Peyer's patch (tissue), 4 donors: ENCODE data around the gene YBX2. TPM values are rescaled to one million over a fixed set of nuclear protein-coding genes. Genes with fewer than 3 reads are reported as not detected.
A peak's percentile ranks its signal among the peaks of the same experiment; 100 is the strongest.

Experiments used
- DNase-seq, 3 donors: peaks; one replicate each; pipeline ENCODE4 v3.0.0-alpha.2; 2017 to 2019
- H3K27ac ChIP-seq, 4 donors: fragments of 200-600 bp; sonication (generic); one replicate each; pipeline ENCODE4 v1.5.1; 2016 to 2019
- H3K27me3 ChIP-seq, 2 donors: fragments of 200-600 bp; sonication (generic); one replicate each; pipeline ENCODE4 v1.5.1; 2019
- H3K36me3 ChIP-seq, 3 donors: fragments of 200-600 bp; sonication (generic); one replicate each; pipeline ENCODE4 v1.5.1; 2016 to 2019
- H3K4me1 ChIP-seq, 4 donors: fragments of 200-600 bp; sonication (generic); one replicate each; pipeline ENCODE4 v1.5.1; 2016 to 2019
- H3K4me3 ChIP-seq, 4 donors: fragments of 200-600 bp; sonication (generic); 1 replicate in 3 of 4; 2 replicates in 1 of 4; pipeline ENCODE4 v1.5.1; 2016 to 2019; ENCODE audit warnings: mild to moderate bottlenecking in 1 of 4
- H3K9me3 ChIP-seq, 4 donors: fragments of 200-600 bp; sonication (generic); one replicate each; pipeline ENCODE4 v1.5.1; 2016 to 2019; ENCODE audit warnings: mild to moderate bottlenecking in 1 of 4
- POLR2A ChIP-seq, 2 donors: fragments of 450-650 bp; IDR thresholded peaks; one replicate each; pipeline ENCODE4 v1.5.1; 2017; ENCODE audit warnings: antibody characterized with exemption in 2 of 2, mild to moderate bottlenecking in 2 of 2, moderate library complexity in 2 of 2
- total RNA-seq, 4 donors: library from RNA; depleted of rRNA; stranded (reverse); fragments of >200 nt; gene quantifications; one replicate each; pipeline ENCODE4 v1.1.0, GENCODE V29; 2016
- TF ChIP-seq, protein P1 (sequence below), 6 experiments: fragments of 450-650 bp in 4 of 6; fragments of 200-600 bp in 2 of 6; sonication (generic) in 1 of 6; IDR thresholded peaks; one replicate each; pipeline ENCODE4 v1.5.1; 2017 to 2019; ENCODE audit warnings: antibody characterized with exemption in 6 of 6, mild to moderate bottlenecking in 3 of 6, moderate library complexity in 1 of 6

The YBX2 gene
- total RNA-seq, 4 donors from 2014 or later = 20.7 to 70.0 (median 24.6) TPM

DNA sequence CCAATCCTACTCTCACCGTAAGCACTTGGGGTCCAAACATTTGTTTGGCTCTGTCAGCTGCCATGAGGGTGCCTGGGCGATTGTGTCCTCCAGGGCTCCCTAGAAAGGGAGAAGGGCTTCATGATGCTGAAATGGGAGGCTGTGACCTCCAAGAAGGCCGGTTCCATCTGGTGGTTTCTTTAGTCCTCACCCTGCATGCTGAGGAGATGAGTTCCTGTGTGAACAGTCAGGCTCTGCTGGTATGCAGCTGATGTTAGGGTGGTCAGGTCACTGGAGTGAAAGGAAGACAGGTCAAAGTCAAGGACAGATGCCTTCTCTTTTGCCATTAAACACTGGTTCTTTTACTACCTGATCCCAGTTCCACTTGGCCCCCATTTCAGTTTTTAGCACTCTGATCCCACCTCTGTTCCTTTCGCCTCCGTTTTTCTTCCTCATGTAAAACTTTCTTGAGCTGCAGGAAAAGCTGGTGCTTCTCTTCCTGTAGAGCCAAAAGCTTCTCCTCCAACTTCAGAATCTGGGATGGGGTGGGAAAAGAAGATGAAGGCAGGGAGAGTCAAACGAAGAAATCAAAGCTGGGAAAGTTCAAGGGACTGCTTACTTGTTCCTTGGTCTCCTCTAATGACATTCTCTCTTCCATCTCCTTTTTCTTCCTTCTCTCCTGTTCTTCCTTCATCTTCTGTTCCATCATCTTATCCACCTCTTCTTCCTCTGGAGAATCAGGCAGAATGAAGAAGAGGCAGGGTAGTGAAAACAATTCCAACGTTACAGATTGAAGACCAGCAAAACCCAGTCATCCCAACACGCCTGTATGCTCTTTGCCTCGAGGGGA lies 19.7 kb upstream of the YBX2 start:
- peaks cover 4 to 39% (median 17%) of the 10 kb centered on the region in 4 donors for H3K4me1 ChIP-seq
- no peaks in the 10 kb centered on the region for H3K27me3 ChIP-seq
- no peaks in the 10 kb centered on the region for H3K9me3 ChIP-seq
- H3K4me3 ChIP-seq = peak overlapping the region; percentile 82 to 97 (median 90)
- peak overlapping the region; percentile 86 to 98 (median 91) for H3K27ac ChIP-seq
- TF ChIP-seq, protein P1, sequence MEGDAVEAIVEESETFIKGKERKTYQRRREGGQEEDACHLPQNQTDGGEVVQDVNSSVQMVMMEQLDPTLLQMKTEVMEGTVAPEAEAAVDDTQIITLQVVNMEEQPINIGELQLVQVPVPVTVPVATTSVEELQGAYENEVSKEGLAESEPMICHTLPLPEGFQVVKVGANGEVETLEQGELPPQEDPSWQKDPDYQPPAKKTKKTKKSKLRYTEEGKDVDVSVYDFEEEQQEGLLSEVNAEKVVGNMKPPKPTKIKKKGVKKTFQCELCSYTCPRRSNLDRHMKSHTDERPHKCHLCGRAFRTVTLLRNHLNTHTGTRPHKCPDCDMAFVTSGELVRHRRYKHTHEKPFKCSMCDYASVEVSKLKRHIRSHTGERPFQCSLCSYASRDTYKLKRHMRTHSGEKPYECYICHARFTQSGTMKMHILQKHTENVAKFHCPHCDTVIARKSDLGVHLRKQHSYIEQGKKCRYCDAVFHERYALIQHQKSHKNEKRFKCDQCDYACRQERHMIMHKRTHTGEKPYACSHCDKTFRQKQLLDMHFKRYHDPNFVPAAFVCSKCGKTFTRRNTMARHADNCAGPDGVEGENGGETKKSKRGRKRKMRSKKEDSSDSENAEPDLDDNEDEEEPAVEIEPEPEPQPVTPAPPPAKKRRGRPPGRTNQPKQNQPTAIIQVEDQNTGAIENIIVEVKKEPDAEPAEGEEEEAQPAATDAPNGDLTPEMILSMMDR (IDR thresholded peaks at IDR 0.05) = no peak
- no peak for TF ChIP-seq POLR2A (IDR thresholded peaks at IDR 0.05)
- H3K36me3 ChIP-seq = peaks cover 0 to 62% (median 0%) of the 10 kb centered on the region in 3 donors
- no peak for DNase-seq

DNA sequence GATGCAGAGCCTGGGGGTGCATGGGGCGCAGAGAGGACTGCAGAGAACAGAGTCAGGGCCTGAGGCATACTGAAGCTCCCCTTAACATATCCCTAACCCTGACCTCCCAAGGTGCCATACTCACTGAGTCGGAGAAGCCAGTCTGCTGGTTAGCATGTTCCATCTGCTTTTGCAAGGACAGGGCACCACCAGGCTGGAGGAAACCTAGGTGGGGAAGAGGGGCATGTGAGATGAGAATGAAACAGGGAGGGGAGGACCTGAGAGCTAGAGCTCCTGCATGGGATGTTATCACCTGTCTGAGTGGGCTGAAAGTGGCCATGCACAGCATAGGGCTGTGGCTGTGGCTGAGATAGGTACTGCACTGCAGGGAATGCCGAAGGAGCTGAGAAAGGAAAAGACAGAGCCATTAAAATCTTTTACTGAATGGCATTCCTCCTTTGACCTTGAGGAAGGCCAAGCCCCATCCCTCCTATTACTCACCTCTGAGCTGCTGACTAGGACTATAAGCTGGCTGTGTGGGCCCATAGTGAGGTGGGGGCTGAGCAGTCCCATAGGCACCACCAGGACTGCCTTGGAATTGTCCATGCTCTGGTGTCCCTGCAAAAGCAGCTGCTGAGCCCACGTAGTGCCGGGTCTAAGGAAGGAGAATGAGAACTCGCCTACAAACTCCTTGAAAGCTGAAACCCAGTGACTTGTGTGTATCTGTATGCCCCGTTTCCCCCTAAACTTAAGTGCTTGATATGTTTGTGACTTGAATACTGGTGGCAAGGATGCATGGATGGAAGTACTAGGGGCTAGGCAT lies 18.9 kb upstream of the YBX2 start:
- Histone ChIP-seq H3K36me3 (peaks cover 0 to 55% (median 0%) of the 10 kb centered on the region in 3 donors), H3K27ac (peak overlapping the region in 1 of 4 donors; percentile 12), H3K9me3 (no peaks in the 10 kb centered on the region), H3K4me3 (no peak overlapping the region), H3K4me1 (peaks cover 4 to 42% (median 18%) of the 10 kb centered on the region in 4 donors), H3K27me3 (no peaks in the 10 kb centered on the region)
- no peak for TF ChIP-seq POLR2A (IDR thresholded peaks at IDR 0.05)
- TF ChIP-seq, protein P1 (IDR thresholded peaks at IDR 0.05) = peak in 2 of 6 experiments; percentile 8 to 25
- no peak for DNase-seq

DNA sequence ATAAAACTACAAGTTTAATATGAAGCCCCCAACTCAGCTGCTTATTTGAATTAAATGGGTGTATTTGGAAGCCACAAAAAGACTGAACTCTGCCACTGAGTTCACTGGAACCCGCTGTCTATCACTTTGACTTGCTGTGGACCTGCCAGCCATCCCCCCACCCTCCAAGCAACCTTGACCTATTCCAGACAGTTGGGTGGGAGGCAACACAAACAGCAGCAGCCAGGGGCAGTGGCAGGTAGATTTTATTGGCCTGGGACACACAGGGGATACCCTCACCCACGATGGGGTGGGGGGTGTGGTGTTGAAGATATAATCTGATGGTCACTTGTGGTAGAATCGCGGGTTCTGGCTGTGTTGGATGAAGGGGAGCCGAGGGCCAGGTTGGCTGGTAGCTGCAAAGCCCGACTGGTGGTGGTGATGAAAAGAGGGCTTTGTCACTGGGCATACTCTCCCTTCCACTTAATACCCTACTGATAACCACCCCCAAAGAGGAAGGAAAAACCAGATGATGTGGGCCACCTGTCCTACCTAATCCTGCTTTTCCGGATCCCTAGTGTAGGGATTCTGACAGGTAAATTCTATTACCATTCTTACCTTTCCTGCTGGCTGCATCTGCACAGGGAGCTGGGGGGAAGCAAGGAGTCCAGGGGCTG lies 18.1 kb upstream of the YBX2 start:
- DNase-seq = no peak
- H3K9me3 ChIP-seq = no peaks in the 10 kb centered on the region
- no peaks in the 10 kb centered on the region for H3K27me3 ChIP-seq
- peaks cover 4 to 42% (median 18%) of the 10 kb centered on the region in 4 donors for H3K4me1 ChIP-seq
- H3K27ac ChIP-seq = no peak overlapping the region
- TF ChIP-seq POLR2A (IDR thresholded peaks at IDR 0.05) = no peak
- TF ChIP-seq, protein P1 (IDR thresholded peaks at IDR 0.05) = no peak
- no peak overlapping the region for H3K4me3 ChIP-seq
- peaks cover 0 to 48% (median 0%) of the 10 kb centered on the region in 3 donors for H3K36me3 ChIP-seq

DNA sequence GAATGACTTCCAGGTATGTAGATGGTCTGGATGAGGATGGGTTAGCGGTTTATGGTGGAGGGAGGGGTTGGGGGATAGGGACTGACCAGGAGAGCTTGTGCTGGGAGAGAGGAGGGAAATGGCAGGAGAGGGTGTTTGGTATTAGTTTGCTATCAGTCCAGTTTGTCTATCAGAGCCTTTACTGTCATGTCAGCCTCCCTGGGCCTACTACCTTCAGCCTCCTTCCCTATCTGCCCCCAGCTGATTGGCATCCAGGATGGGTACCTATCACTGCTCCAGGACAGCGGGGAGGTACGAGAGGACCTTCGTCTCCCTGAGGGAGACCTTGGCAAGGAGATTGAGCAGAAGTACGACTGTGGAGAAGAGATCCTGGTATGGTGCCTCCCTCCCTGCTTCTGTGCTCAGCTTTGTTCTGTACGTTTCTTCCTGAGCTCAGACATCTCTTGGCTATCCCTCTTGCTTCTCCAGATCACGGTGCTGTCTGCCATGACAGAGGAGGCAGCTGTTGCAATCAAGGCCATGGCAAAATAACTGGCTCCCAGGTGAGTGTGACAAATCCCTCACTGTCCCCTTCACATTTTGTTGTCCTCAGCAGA lies 16.8 kb upstream of the YBX2 start:
- Histone ChIP-seq H3K36me3 (peaks cover 0 to 45% (median 0%) of the 10 kb centered on the region in 3 donors), H3K9me3 (no peaks in the 10 kb centered on the region), H3K27ac (peak overlapping the region in 1 of 4 donors; percentile 7), H3K4me1 (peaks cover 4 to 45% (median 18%) of the 10 kb centered on the region in 4 donors), H3K27me3 (no peaks in the 10 kb centered on the region), H3K4me3 (no peak overlapping the region)
- no peak for DNase-seq
- no peak for TF ChIP-seq POLR2A (IDR thresholded peaks at IDR 0.05)
- TF ChIP-seq, protein P1 (IDR thresholded peaks at IDR 0.05) = no peak

DNA sequence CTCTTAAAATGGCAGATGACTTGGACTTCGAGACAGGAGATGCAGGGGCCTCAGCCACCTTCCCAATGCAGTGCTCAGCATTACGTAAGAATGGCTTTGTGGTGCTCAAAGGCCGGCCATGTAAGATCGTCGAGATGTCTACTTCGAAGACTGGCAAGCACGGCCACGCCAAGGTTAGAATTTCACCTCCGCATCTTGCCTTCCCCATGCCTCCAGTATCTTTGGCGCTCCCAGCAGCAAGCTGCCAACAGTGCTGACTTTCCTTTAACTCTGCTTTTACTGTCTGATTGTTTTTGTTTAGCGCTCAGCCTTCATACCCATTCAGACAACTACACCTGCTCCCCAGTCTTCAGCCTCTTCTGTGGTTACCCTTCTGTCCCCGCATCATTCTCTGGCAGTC lies 15.2 kb upstream of the YBX2 start:
- DNase-seq = no peak
- no peaks in the 10 kb centered on the region for H3K27me3 ChIP-seq
- peak overlapping the region in 2 of 4 donors; percentile 95 to 98 for H3K4me3 ChIP-seq
- peaks cover 4 to 39% (median 12%) of the 10 kb centered on the region in 4 donors for H3K4me1 ChIP-seq
- no peaks in the 10 kb centered on the region for H3K9me3 ChIP-seq
- TF ChIP-seq, protein P1 (IDR thresholded peaks at IDR 0.05) = no peak
- TF ChIP-seq POLR2A (IDR thresholded peaks at IDR 0.05) = no peak
- peaks cover 0 to 45% (median 0%) of the 10 kb centered on the region in 3 donors for H3K36me3 ChIP-seq
- peak overlapping the region; percentile 97 to 100 (median 100) for H3K27ac ChIP-seq
